GM18517 (cell line): Measurements from ENCODE around the gene NAXD.
A peak's percentile ranks its signal among the peaks of the same experiment; 100 is the strongest.
"Not testable (repeated sequence)": the region's sequence is repeated elsewhere in the genome, so short reads cannot be mapped to it uniquely, and the experiment has no call there.

ENCODE experiments used
- ATAC-seq: cut with Tn5 transposase; IDR thresholded peaks from one replicate; pipeline ENCODE4 v1.9.1; 2021; ENCODE audit warnings: mild to moderate bottlenecking, moderate library complexity; ENCODE audit not compliant: unreplicated experiment

NAXD gene

DNA sequence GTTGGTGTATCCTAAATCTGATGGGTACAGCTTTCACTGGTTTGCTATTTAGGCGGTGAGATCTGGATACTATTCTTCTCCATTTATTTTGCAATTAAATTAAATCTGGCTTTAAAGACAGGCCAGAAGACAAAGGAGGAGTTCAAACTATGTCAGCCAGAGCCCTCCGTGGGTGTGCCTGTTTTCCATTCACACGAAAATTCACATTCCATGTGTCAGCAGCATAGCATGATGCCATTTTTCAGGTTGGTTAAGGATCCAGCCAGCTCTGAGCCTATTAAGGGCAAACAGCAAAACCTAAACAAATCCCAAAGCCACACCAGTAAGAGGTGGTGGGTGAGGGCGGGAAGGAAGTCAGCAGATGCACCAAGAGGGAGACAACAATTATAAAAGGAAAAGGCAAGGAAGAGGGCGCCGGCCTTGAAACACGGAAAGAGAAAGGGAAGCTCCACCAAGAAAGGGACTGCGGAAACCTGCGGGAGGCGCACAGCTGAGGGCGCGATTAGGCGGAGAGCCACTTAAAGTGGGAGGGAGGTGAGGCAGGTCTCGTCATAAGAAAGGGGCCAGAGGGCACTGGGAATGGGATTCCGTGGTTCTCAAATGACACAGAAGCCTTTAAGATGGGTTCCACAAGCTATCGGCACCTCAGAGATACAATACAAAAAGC, 47.6 kb downstream of the NAXD start:
- no peak for ATAC-seq

DNA sequence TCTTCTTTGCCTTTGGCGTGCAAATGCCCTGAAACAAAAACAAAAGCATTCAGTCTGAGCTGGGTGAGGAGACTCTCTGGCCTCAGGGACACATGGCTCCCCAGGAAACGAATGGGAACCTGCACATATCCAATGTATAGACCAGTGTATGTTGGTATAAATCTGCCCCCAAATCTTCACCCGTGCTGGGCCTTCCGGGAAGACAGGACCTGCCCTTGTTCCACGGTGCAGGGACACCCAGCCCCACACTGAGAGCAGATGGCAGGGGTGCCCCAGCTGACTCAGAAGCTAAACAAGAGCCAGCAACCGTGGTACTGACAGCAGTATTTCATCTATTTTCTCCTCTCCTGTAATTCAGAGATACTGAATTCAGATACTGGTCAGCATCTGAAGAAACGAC, 48.1 kb downstream of the NAXD start:
- no peak for ATAC-seq

- no peak for ATAC-seq
These were observed 48.7 kb downstream of the NAXD start for GRCh38 chr13:110664041-110664440.

GRCh38 chr13:110664673-110665072, 49.3 kb downstream of the NAXD start:
- ATAC-seq: no peak

DNA sequence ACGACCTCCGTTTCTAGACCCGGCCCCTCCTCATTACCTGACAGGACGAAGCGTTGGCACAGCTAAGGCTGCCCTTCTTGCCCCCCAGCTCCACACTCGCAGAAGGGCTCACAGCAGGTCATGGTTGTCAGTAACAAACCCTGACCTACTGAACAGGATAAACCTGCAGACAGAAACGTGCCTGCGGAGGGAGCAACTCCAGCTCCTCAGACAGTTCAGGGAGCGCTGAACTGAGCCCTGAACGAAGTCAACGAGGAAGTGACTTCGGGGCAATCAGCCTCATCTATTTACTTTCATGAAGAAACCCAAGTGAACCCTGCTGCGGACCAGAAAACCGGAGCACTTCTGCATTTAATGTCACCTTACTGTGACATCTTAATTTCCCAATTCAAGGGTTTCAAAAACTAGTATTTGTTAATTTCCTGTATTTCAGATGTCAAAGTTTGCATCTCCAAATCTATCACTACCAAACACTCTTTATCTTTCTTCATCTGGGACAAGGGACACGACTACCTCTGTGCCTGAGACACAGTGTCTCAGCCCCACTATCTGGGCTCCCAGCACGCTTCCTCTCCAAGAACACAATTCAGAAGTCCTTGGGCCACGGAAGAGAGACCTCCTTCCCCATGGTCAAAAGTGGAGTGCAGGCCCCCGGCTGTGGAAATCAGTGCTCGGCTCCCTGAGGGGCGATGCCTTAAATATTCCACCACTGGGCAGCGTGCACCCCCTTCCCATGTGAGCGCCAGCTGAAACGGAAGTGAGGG, 50.3 kb downstream of the NAXD start:
- ATAC-seq: no peak

DNA sequence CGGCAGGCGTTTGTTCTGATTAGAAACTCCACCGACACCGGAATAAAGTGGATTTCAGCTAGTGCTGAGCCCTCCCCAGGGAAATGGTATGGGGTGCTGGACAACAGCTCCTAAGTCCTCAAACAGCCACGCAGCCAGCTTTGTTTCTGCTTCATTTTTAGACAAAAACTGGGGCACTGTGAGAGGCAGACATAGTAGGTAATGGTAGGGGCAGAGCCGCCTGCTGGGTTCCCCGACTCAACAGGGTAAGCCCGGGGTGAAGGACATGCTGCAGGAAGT, 50.8 kb downstream of the NAXD start:
- ATAC-seq: no peak

DNA sequence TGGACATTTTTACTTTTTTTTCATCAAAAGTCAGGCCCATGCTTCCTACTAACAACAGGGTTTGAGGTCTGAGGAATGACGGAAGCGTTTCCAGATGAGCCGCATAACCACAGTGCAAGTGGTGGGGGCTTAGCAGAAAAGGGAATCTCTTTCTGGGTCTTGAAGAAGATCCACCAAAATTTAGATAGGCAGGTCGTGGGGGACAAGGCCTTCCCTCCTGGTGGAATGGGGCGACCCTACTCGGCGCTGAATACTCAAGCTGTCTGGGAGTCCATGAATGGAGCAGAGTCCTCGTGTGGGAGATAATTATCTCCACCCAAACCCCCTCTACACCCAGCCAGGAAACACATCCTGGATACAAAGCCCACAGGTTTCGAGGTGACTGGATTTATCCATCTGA, 53.7 kb downstream of the NAXD start:
- ATAC-seq: no peak

- ATAC-seq: not testable (repeated sequence)
These were observed 54.5 kb downstream of the NAXD start for GRCh38 chr13:110669814-110670213.

- peak; percentile 76 for ATAC-seq
These were observed 61.5 kb downstream of the NAXD start for GRCh38 chr13:110676595-110677587.

- no peak for ATAC-seq
These were observed 62.6 kb downstream of the NAXD start for GRCh38 chr13:110677731-110678545.

DNA sequence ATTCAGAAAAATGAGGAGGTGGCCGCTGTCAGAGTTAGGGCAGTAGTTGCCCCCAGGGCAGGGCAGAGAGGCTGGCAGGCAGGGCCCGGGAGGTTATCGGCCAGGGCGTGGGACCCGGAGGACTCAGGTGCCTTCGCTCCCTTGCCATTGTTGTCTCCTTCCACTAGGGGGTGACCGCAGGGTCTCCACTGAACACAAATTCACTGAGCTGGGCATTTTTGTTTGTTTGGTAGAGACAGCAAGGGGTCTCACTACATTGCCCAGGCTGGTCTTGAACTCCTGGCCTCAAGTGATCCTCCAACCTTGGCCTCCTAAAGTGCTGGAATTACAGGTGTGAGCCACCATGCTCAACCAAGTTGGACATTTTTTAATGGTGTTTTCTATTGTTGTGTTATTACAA, 65.5 kb downstream of the NAXD start:
- ATAC-seq: no peak

DNA sequence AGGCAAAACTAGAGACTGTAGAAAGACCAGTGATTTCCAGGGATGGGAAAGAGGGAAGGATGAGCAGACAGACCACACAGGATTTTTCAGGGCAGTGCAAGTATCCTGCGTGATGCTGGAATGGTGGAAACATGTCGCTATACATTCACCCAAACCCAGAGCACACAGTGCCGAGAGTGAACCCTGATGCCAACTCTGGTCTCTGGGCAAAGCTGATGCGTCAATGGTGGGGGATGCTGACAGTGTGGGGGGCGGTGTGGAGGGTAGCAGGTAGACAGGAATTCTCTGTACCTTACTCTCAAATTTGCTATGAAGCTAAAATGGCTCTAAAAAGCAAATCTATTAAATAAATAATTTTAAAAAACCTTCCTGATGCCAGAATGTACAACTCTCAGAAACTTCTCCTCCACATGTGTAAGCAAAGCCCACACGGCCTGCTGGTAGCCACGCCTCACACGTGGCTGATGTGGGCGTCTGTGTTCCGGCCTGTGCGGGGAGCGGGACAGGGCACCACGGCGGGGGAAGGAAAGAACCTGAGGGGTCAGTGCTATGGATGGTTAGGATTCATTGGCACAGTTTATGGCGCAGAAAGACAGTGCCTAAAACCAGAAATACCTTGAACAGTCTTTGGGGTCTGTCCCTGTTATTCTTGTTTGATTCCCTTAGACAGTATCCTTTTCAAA, 66.7 kb downstream of the NAXD start:
- no peak for ATAC-seq

DNA sequence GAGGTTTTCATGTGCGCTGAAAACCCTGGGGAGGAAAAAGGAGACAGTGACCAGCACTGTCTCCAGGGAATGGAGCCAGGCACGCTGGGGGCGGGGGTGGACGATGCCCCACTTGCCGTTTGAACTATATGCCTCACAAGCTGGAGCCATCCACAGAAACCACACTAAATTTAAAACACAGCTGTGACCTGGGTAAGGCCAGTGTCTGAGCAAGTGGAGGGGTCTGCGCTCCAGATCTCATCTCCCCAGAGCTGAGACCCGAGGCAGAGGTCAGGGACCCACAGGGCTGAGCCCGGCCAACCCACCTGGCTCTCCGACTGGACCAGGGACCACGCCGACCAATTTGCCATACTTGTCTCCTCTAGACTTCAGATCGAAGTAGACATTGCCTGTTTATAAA, 67.4 kb downstream of the NAXD start:
- ATAC-seq: no peak

DNA sequence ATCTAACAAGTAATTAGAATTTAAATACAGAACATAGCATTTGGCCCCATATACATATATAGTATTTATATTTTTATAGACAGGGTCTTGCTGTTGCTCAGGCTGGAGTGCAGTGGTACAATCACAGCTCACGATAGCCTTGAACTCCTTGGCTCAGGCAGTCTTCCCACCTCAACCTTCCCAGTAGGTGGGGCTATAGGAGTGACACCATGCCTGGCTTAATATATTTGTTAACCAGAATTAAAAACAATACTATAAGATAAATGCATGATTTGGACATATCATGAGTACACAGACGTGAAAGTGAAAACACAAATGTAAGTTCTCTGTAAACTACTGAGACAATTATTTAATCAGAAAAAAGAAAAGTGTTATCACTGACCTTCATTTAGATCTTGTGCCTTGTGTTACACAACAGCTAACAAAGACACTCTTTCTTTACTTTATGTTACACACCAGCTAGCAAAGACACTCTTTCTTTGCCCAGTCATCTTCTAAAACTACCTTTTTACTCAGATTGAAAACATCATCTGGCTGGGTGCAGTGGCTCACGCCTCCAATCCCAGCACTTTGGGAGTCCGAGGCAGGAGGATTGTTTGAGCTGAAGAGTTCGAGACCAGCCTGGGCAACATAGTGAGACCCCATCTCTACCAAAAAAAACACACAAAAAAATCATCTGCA, 68.0 kb downstream of the NAXD start:
- no peak for ATAC-seq

- no peak for ATAC-seq
These were observed 68.6 kb downstream of the NAXD start for GRCh38 chr13:110683921-110684320.

GRCh38 chr13:110684388-110685056, 69.2 kb downstream of the NAXD start:
- no peak for ATAC-seq

GRCh38 chr13:110685305-110686020, 70.1 kb downstream of the NAXD start:
- ATAC-seq: no peak

GRCh38 chr13:110687736-110688135, 72.4 kb downstream of the NAXD start:
- no peak for ATAC-seq
